Osteoblast (primary cell): ENCODE measurements around the gene VGLL4. TPM values are rescaled to one million over a fixed set of nuclear protein-coding genes. Genes with fewer than 3 reads are reported as not detected.

ENCODE experiments used
- DNase-seq: peaks from one replicate; pipeline ENCODE4 v3.0.0; 2011; ENCODE audit warnings: low spot score, mixed read lengths; ENCODE audit not compliant: insufficient read length; ENCODE audit errors: missing footprints
- H2AFZ ChIP-seq: 2 replicates; pipeline ENCODE4 v1.6.0; 2011; ENCODE audit warnings: mild to moderate bottlenecking, low read length
- H3K27ac ChIP-seq: 2 replicates; pipeline ENCODE4 v1.5.1; 2011; ENCODE audit warnings: mild to moderate bottlenecking, low read depth, low read length, moderate library complexity
- H3K27me3 ChIP-seq: 2 replicates; pipeline ENCODE4 v1.6.0; 2012; ENCODE audit warnings: mild to moderate bottlenecking, control low read depth, inconsistent platforms, low read length, moderate library complexity; ENCODE audit not compliant: insufficient read depth
- H3K36me3 ChIP-seq: 2 replicates; pipeline ENCODE4 v1.5.1; 2011; ENCODE audit warnings: mild to moderate bottlenecking, low read length, control low read depth, moderate library complexity; ENCODE audit not compliant: insufficient read depth
- H3K4me1 ChIP-seq: 2 replicates; pipeline ENCODE4 v1.5.1; 2011; ENCODE audit warnings: mild to moderate bottlenecking, low read length, control low read depth, moderate library complexity; ENCODE audit not compliant: insufficient read depth
- H3K4me2 ChIP-seq: 2 replicates; pipeline ENCODE4 v1.6.0; 2011; ENCODE audit warnings: mild to moderate bottlenecking, low read length; ENCODE audit not compliant: insufficient read depth
- H3K4me3 ChIP-seq: fragments of 200-600 bp; sonication (generic); 3 replicates; pipeline ENCODE4 v1.5.1; 2012; ENCODE audit warnings: mild to moderate bottlenecking, low read length, inconsistent platforms; ENCODE audit not compliant: insufficient read depth
- H3K79me2 ChIP-seq: 2 replicates; pipeline ENCODE4 v1.6.0; 2012; ENCODE audit warnings: mild to moderate bottlenecking, low read length, control low read depth, inconsistent platforms; ENCODE audit not compliant: insufficient read depth
- H3K9me3 ChIP-seq: 2 replicates; pipeline ENCODE4 v1.5.1; 2011; ENCODE audit warnings: low read depth, low read length, control low read depth
- H4K20me1 ChIP-seq: 2 replicates; pipeline ENCODE4 v1.6.0; 2012; ENCODE audit warnings: mild to moderate bottlenecking, low read length, control low read depth; ENCODE audit not compliant: insufficient read depth
- CTCF ChIP-seq: IDR thresholded peaks from 2 replicates; pipeline ENCODE4 v1.5.1; 2011; ENCODE audit warnings: mild to moderate bottlenecking, low read depth, low read length, moderate library complexity; ENCODE audit errors: extremely low read depth
- total RNA-seq: library from RNA; depleted of rRNA; stranded (reverse); fragments of >200 nt; gene quantifications from 2 replicates; pipeline ENCODE4 v1.2.3, GENCODE V29; 2012

The VGLL4 gene
- total RNA-seq, 1 donor = 68.8 TPM

- no peak for TF ChIP-seq CTCF
Measured at GRCh38 chr3:11510356-11510755, 133.4 kb downstream of the VGLL4 start.

GRCh38 chr3:11510001-11510340 is 133.7 kb downstream of the VGLL4 start:
- TF ChIP-seq CTCF = no peak
- H3K9me3 ChIP-seq = no peaks in the 10 kb centered on the region

More at GRCh38 chr3:11510356-11510755, 133.4 kb downstream of the VGLL4 start:
- Histone ChIP-seq H2AFZ (no peak overlapping the region), H3K4me2 (no peak overlapping the region), H3K79me2 (peaks cover 6% of the 10 kb centered on the region), H3K9me3 (no peaks in the 10 kb centered on the region), H3K4me3 (no peak overlapping the region), H4K20me1 (no peaks in the 10 kb centered on the region), H3K27ac (peak overlapping the region; percentile 95), H3K4me1 (peaks cover 47% of the 10 kb centered on the region), H3K27me3 (no peaks in the 10 kb centered on the region), H3K36me3 (peaks cover 2% of the 10 kb centered on the region)
- DNase-seq = no peak

GRCh38 chr3:11509173-11510000 is 134.3 kb downstream of the VGLL4 start:
- H3K9me3 ChIP-seq = no peaks in the 10 kb centered on the region
- H3K36me3 ChIP-seq = peaks cover 2% of the 10 kb centered on the region
- no peaks in the 10 kb centered on the region for H3K27me3 ChIP-seq
- peaks cover 40% of the 10 kb centered on the region for H3K4me1 ChIP-seq
- TF ChIP-seq CTCF = peak; percentile 7
- peaks cover 6% of the 10 kb centered on the region for H3K79me2 ChIP-seq
- H3K4me2 ChIP-seq = peak overlapping the region; percentile 76
- H3K4me3 ChIP-seq = peak overlapping the region; percentile 31
- peak; percentile 96 for DNase-seq
- no peak overlapping the region for H2AFZ ChIP-seq
- peak overlapping the region; percentile 95 for H3K27ac ChIP-seq
- no peaks in the 10 kb centered on the region for H4K20me1 ChIP-seq

More at GRCh38 chr3:11510001-11510340, 133.7 kb downstream of the VGLL4 start:
- Histone ChIP-seq H3K4me1 (peaks cover 46% of the 10 kb centered on the region), H3K36me3 (peaks cover 2% of the 10 kb centered on the region), H4K20me1 (no peaks in the 10 kb centered on the region), H3K4me2 (peak overlapping the region; percentile 76), H3K27ac (peak overlapping the region; percentile 95), H3K4me3 (peak overlapping the region; percentile 31), H3K79me2 (peaks cover 6% of the 10 kb centered on the region), H3K27me3 (no peaks in the 10 kb centered on the region), H2AFZ (no peak overlapping the region)
- DNase-seq = peak; percentile 85

GRCh38 chr3:11508346-11509172 is 135.2 kb downstream of the VGLL4 start:
- Histone ChIP-seq H3K36me3 (peaks cover 2% of the 10 kb centered on the region), H3K9me3 (no peaks in the 10 kb centered on the region), H3K4me1 (peaks cover 31% of the 10 kb centered on the region), H3K27me3 (no peaks in the 10 kb centered on the region), H3K4me2 (peak overlapping the region; percentile 76), H3K79me2 (peaks cover 6% of the 10 kb centered on the region), H4K20me1 (no peaks in the 10 kb centered on the region), H3K27ac (peak overlapping the region; percentile 95), H3K4me3 (no peak overlapping the region), H2AFZ (no peak overlapping the region)
- no peak for TF ChIP-seq CTCF
- DNase-seq = no peak
